AG09319 (cell line): Measurements from ENCODE around the gene CBX6.

ENCODE experiments used
- DNase-seq: peaks from one replicate; pipeline ENCODE4 v3.0.0-alpha.2; 2010; ENCODE audit warnings: low read depth; ENCODE audit errors: extremely low read depth
- CTCF ChIP-seq: IDR thresholded peaks from 2 replicates; pipeline ENCODE4 v1.5.1; 2011; ENCODE audit warnings: low read depth, mild to moderate bottlenecking, inconsistent platforms, low read length, moderate library complexity

CBX6 gene

GRCh38 chr22:38901111-38901641 is 29.2 kb upstream of the CBX6 start:
- no peak for DNase-seq
- TF ChIP-seq CTCF = no peak

- DNase-seq = no peak
- TF ChIP-seq CTCF = no peak
Measured at GRCh38 chr22:38900677-38901076, 28.7 kb upstream of the CBX6 start.

GRCh38 chr22:38891256-38891655 is 19.2 kb upstream of the CBX6 start:
- DNase-seq = no peak
- no peak for TF ChIP-seq CTCF

GRCh38 chr22:38890377-38890776 is 18.4 kb upstream of the CBX6 start:
- no peak for TF ChIP-seq CTCF
- no peak for DNase-seq

GRCh38 chr22:38886333-38886732 is 14.3 kb upstream of the CBX6 start:
- DNase-seq = no peak
- no peak for TF ChIP-seq CTCF

- no peak for TF ChIP-seq CTCF
- DNase-seq = no peak
Measured at GRCh38 chr22:38882972-38883622, 11.1 kb upstream of the CBX6 start.

GRCh38 chr22:38881997-38882879 is 10.2 kb upstream of the CBX6 start:
- no peak for TF ChIP-seq CTCF

More at GRCh38 chr22:38881997-38882879, 10.2 kb upstream of the CBX6 start:
- no peak for DNase-seq
